ENCODE results near the gene TAF11L12. TPM values are rescaled to one million over a fixed set of nuclear protein-coding genes. Genes with fewer than 3 reads are reported as not detected.

Gene TAF11L12
- total RNA-seq, 3 donors from 2014 or later (not counting 1 experiment from before 2014, with no cell fraction given) = not detected

- no peaks in the 10 kb centered on the region for H3K4me1 ChIP-seq (ENCODE audit: control insufficient read depth, insufficient read depth, low read length)
- no peaks in the 10 kb centered on the region for H3K4me1 Mint-ChIP-seq
- H3K36me3 ChIP-seq (ENCODE audit: control insufficient read depth, insufficient read depth, low read length) = no peaks in the 10 kb centered on the region
- intact Hi-C loops (cut with micrococcal nuclease) = no loop called here
- H3K27ac ChIP-seq (ENCODE audit: low read length) = no peak overlapping the region
- peaks cover 22% of the 10 kb centered on the region for H3K36me3 Mint-ChIP-seq
- no peaks in the 10 kb centered on the region for H3K27me3 ChIP-seq (ENCODE audit: control insufficient read depth, insufficient read depth, low read length)
- no CpG with 5 or more reads among the region's 6 CpGs for WGBS (ENCODE audit: insufficient coverage)
- H3K4me3 Mint-ChIP-seq = no peak overlapping the region
- TF ChIP-seq CTCF (IDR thresholded peaks at IDR 0.05) = no peak
- H3K9me3 ChIP-seq (ENCODE audit: control insufficient read depth, insufficient read depth, low read length) = no peaks in the 10 kb centered on the region
- H3K9me3 Mint-ChIP-seq = peaks cover 12% of the 10 kb centered on the region in 2 donors
- H3K27me3 Mint-ChIP-seq (ENCODE audit: low read depth in 2 of 2) = no peaks in the 10 kb centered on the region
- ATAC-seq = no peak
- H3K27ac Mint-ChIP-seq = no peak overlapping the region
- H3K4me3 ChIP-seq (ENCODE audit: low read length) = no peak overlapping the region
- DNase-seq = no peak
Measured at GRCh38 chr5:17655921-17656320, 45.7 kb downstream of the TAF11L12 start.

Other genes with a start within 250 kb of the TAF11L12 start
- gene TAF11L2, start 112.2 kb upstream of the TAF11L12 start, total RNA-seq = not detected
- gene TAF11L3, start 92.0 kb upstream of the TAF11L12 start, total RNA-seq = not detected
- gene TAF11L4, start 88.6 kb upstream of the TAF11L12 start, total RNA-seq = not detected
- not detected for gene TAF11L5, start 85.2 kb upstream of the TAF11L12 start, total RNA-seq
- not detected for gene TAF11L6, start 81.7 kb upstream of the TAF11L12 start, total RNA-seq
- not detected for gene TAF11L7, start 24.6 kb upstream of the TAF11L12 start, total RNA-seq
- not detected for gene TAF11L8, start 19.4 kb upstream of the TAF11L12 start, total RNA-seq
- gene TAF11L9, start 16.0 kb upstream of the TAF11L12 start, total RNA-seq = not detected
- gene TAF11L10, start 12.6 kb upstream of the TAF11L12 start, total RNA-seq = not detected
- gene TAF11L11, start 6.2 kb upstream of the TAF11L12 start, total RNA-seq = not detected
- gene TAF11L13, start 21.7 kb downstream of the TAF11L12 start, total RNA-seq = not detected
- not detected for gene TAF11L14, start 24.1 kb downstream of the TAF11L12 start, total RNA-seq

All from natural killer cell (primary cell).